ENCODE measurements around the gene RPH3AL.

DNA sequence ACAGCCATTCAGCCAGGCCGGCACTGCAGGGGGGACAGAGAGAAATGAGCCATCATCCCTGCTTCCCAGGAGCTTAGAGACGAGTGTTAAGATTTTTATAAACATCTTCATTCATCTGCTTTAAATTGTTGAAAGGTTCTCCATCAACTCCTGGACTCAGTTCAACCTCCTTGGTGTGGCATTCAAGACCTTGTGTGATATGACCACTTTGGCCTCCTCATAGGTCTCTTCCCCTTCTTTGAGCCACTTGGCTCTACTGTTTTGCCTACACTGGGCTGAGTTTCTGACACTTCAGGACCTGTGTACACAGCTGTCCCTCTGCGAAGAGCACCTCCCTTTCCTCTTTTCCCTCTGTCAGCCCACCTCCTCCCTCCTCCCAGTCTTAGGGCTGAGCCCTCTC lies 175.5 kb downstream of the RPH3AL start:
- TF ChIP-seq, protein P1, sequence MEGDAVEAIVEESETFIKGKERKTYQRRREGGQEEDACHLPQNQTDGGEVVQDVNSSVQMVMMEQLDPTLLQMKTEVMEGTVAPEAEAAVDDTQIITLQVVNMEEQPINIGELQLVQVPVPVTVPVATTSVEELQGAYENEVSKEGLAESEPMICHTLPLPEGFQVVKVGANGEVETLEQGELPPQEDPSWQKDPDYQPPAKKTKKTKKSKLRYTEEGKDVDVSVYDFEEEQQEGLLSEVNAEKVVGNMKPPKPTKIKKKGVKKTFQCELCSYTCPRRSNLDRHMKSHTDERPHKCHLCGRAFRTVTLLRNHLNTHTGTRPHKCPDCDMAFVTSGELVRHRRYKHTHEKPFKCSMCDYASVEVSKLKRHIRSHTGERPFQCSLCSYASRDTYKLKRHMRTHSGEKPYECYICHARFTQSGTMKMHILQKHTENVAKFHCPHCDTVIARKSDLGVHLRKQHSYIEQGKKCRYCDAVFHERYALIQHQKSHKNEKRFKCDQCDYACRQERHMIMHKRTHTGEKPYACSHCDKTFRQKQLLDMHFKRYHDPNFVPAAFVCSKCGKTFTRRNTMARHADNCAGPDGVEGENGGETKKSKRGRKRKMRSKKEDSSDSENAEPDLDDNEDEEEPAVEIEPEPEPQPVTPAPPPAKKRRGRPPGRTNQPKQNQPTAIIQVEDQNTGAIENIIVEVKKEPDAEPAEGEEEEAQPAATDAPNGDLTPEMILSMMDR (IDR thresholded peaks at IDR 0.05): no peak
- no peak for TF ChIP-seq POLR2A (IDR thresholded peaks at IDR 0.05)

All from right lobe of liver (tissue), 4 donors.